IMR-90 (cell line): ENCODE results near the gene ARTN. TPM values are rescaled to one million over a fixed set of nuclear protein-coding genes. Genes with fewer than 3 reads are reported as not detected.

Experiments used
- ATAC-seq: fragments of 200-7000 bp; cut with Tn5 transposase; 2 replicates; pipeline ENCODE4 v1.9.1; 2020; ENCODE audit warnings: low read depth, mild to moderate bottlenecking, moderate library complexity
- BruUV-seq: library from RNA; stranded (reverse); fragments of 400-500 nt; replicated peaks from 2 replicates; lab custom pipeline; 2021; lab: Mats Ljungman, UMichigan
- CTCF ChIA-PET: fragments of 300-600 bp; formaldehyde crosslinking; extraction: SDS; loops from one replicate; lab custom pipeline; 2021; ENCODE audit warnings: antibody characterized with exemption; lab: Yijun Ruan, JAX
- POLR2A ChIA-PET: fragments of 300-600 bp; sonication (Branson Sonifier 250); formaldehyde crosslinking; loops from one replicate; lab custom pipeline; 2022; ENCODE audit warnings: antibody characterized with exemption; ENCODE audit not compliant: unreplicated experiment; lab: Charles Lee
- DNase-seq: peaks from one replicate; pipeline ENCODE4 v3.0.0; 2013
- H2AFZ ChIP-seq: replicated peaks from 2 replicates; pipeline ENCODE3; 2013; ENCODE audit warnings: low read length, mild to moderate bottlenecking; ENCODE audit not compliant: poor library complexity
- H2AK5ac ChIP-seq: 2 replicates; pipeline ENCODE4 v1.6.1; 2013; ENCODE audit warnings: low read depth, low read length, inconsistent platforms
- H2AK9ac ChIP-seq: replicated peaks from 2 replicates; pipeline ENCODE3; 2013; ENCODE audit warnings: mild to moderate bottlenecking, low read depth, low read length, moderate library complexity; ENCODE audit not compliant: poor library complexity
- H2BK120ac ChIP-seq: 2 replicates; pipeline ENCODE4 v1.6.1; 2013; ENCODE audit warnings: low read depth, low read length, inconsistent platforms
- H2BK15ac ChIP-seq: 3 replicates; pipeline ENCODE4 v1.6.1; 2013; ENCODE audit warnings: low read depth, low read length, inconsistent platforms
- H2BK20ac ChIP-seq: 2 replicates; pipeline ENCODE4 v1.6.1; 2013; ENCODE audit warnings: low read depth, mild to moderate bottlenecking, inconsistent platforms, low read length, moderate library complexity
- H2BK5ac ChIP-seq: 2 replicates; pipeline ENCODE4 v1.6.1; 2013; ENCODE audit warnings: mild to moderate bottlenecking, low read depth, low read length, inconsistent platforms; ENCODE audit not compliant: poor library complexity, severe bottlenecking
- H3K14ac ChIP-seq: replicated peaks from 2 replicates; pipeline ENCODE4 v1.6.1; 2013; ENCODE audit warnings: low read depth, low read length, inconsistent platforms
- H3K18ac ChIP-seq: 2 replicates; pipeline ENCODE4 v1.6.1; 2013; ENCODE audit warnings: low read depth, low read length, control low read depth
- H3K23ac ChIP-seq: 2 replicates; pipeline ENCODE4 v1.6.1; 2013; ENCODE audit warnings: low read depth, low read length, inconsistent platforms
- H3K27ac ChIP-seq: 2 replicates; pipeline ENCODE4 v1.5.1; 2013; ENCODE audit warnings: mild to moderate bottlenecking, control low read depth, low read length; ENCODE audit not compliant: insufficient read depth
- H3K27me3 ChIP-seq: 2 replicates; pipeline ENCODE4 v1.6.1; 2013; ENCODE audit warnings: low read length; ENCODE audit not compliant: control insufficient read depth, insufficient read depth
- H3K36me3 ChIP-seq: 2 replicates; pipeline ENCODE4 v1.6.1; 2013; ENCODE audit warnings: low read length, mixed read lengths; ENCODE audit not compliant: control insufficient read depth, insufficient read depth
- H3K4ac ChIP-seq: 2 replicates; pipeline ENCODE4 v1.6.1; 2013; ENCODE audit warnings: low read depth, low read length, inconsistent platforms
- H3K4me1 ChIP-seq: 2 replicates; pipeline ENCODE4 v1.6.1; 2013; ENCODE audit warnings: low read length, mixed read lengths; ENCODE audit not compliant: control insufficient read depth, insufficient read depth
- H3K4me2 ChIP-seq: 2 replicates; pipeline ENCODE4 v1.6.1; 2013; ENCODE audit warnings: low read depth, mild to moderate bottlenecking, control low read depth, low read length, moderate library complexity
- H3K4me3 ChIP-seq: 2 replicates; pipeline ENCODE4 v1.5.1; 2013; ENCODE audit warnings: low read depth, mild to moderate bottlenecking, control low read depth, low read length, moderate library complexity; ENCODE audit not compliant: insufficient read depth
- H3K56ac ChIP-seq: 2 replicates; pipeline ENCODE4 v1.6.1; 2013; ENCODE audit warnings: low read length, inconsistent platforms; ENCODE audit not compliant: insufficient read depth; ENCODE audit errors: extremely low read depth
- H3K79me1 ChIP-seq, 2 experiments: 2 replicates each; pipeline ENCODE4 v1.6.1; 2013; ENCODE audit warnings: low read length in 2 of 2, inconsistent platforms in 1 of 2, low read depth in 1 of 2
- H3K9ac ChIP-seq: 2 replicates; pipeline ENCODE4 v1.6.1; 2013; ENCODE audit warnings: low read depth, low read length, control low read depth
- H3K9me1 ChIP-seq: 2 replicates; pipeline ENCODE4 v1.6.1; 2013; ENCODE audit warnings: low read length, inconsistent platforms; ENCODE audit not compliant: insufficient read depth
- H3K9me3 ChIP-seq: 2 replicates; pipeline ENCODE4 v1.6.1; 2013; ENCODE audit warnings: low read length; ENCODE audit not compliant: control insufficient read depth, insufficient read depth
- H4K20me1 ChIP-seq: 2 replicates; pipeline ENCODE4 v1.6.1; 2013; ENCODE audit warnings: low read length, inconsistent platforms; ENCODE audit not compliant: insufficient read depth
- H4K5ac ChIP-seq: 2 replicates; pipeline ENCODE4 v1.6.1; 2013; ENCODE audit warnings: mild to moderate bottlenecking, low read depth, low read length, control low read depth
- H4K8ac ChIP-seq, 2 experiments: 2 replicates each; pipeline ENCODE4 v1.6.1; 2013; ENCODE audit warnings: low read depth in 2 of 2, low read length in 2 of 2, control low read depth in 1 of 2, inconsistent platforms in 1 of 2
- H4K91ac ChIP-seq: 2 replicates; pipeline ENCODE4 v1.6.1; 2013; ENCODE audit warnings: low read depth, low read length, inconsistent platforms; ENCODE audit not compliant: insufficient read depth
- BHLHE40 ChIP-seq: fragments of 150-350 bp; IDR thresholded peaks from 2 replicates; pipeline ENCODE4 v1.6.1; 2016; ENCODE audit warnings: mild to moderate bottlenecking, low read depth, low read length
- CHD1 ChIP-seq: IDR thresholded peaks from 2 replicates; pipeline ENCODE4 v1.6.1; 2012; ENCODE audit warnings: low read depth, low read length, improper control_type of control experiment
- CTCF ChIP-seq: conservative IDR thresholded peaks from 2 replicates; pipeline ENCODE4 v1.5.1; 2012; ENCODE audit warnings: mild to moderate bottlenecking, low read depth, low read length, improper control_type of control experiment
- WGBS, 2 experiments: methylation state at CpG; one replicate each; pipeline versions ENCODE4 v1.1.5 to v1.1.7; 2013; ENCODE audit warnings: missing lambda C conversion rate in 2 of 2; ENCODE audit not compliant: insufficient read length in 1 of 2; ENCODE audit errors: extremely low coverage in 2 of 2; 5-methylcytosine and 5-hydroxymethylcytosine counted together
- dilution Hi-C: fragments of 300-500 bp; cut with HindIII; formaldehyde crosslinking; loops from one replicate; pipeline ENCODE4 v1.14.3; 2018; ENCODE audit warnings: low sequenced_read_pairs; ENCODE audit not compliant: unreplicated experiment
- in situ Hi-C: fragments of 300-500 bp; cut with MboI; formaldehyde crosslinking; loops from 3 replicates; pipeline ENCODE4 v1.14.3; 2019; ENCODE audit warnings: low sequenced_read_pairs, inconsistent platforms, mixed read lengths
- intact Hi-C: fragments of 100-400 bp; cut with micrococcal nuclease; formaldehyde crosslinking; loops from 2 replicates; pipeline ENCODE4 v1.10.0; 2022
- polyA plus RNA-seq, 3 experiments: library from polyadenylated mRNA; depleted of rRNA; stranded (reverse); fragments of >200 nt; gene quantifications; 2 replicates each; pipeline ENCODE4 v1.2.3, GENCODE V29; 2012; ENCODE audit warnings: low replicate concordance in 1 of 3
- total RNA-seq: library from RNA; depleted of rRNA; stranded (reverse); fragments of >200 nt; gene quantifications from 2 replicates; pipeline ENCODE4 v1.2.3, GENCODE V29; 2012
- TF ChIP-seq, protein P1 (sequence below): fragments of 150-350 bp; IDR thresholded peaks from 2 replicates; pipeline ENCODE4 v1.6.1; 2017; ENCODE audit warnings: mild to moderate bottlenecking, antibody characterized with exemption, low read length, low read depth

Gene ARTN
- total and polyA plus RNA-seq, 2 of the 4 experiments (the other 2 are of a cell fraction): 0.29 TPM; not detected in 1

DNA sequence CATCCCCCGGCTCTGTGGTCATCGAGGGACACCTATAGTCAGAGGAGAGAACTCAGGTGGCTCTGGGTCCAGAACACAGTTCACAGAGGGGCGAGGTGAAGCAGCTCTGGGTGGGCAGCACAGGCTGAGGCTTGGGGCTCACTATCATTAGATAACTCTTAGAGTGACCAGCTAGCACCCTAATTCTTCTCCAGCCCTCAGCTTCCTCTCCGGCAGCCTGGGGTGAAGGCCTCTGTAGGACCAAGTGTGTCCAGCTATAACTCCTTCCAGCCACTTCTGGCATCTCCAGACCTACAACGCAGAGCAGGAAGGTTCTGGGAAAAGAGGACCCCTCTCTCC lies 1.4 kb downstream of the ARTN start:
- Histone ChIP-seq H3K4me2 (no peak overlapping the region), H2BK20ac (no peak overlapping the region), H3K23ac (no peak overlapping the region), H2AFZ (peak overlapping the region; percentile 27), H4K8ac (no peak overlapping the region), H3K9ac (no peak overlapping the region), H3K4me1 (peaks cover 10% of the 10 kb centered on the region), H4K20me1 (peaks cover 3% of the 10 kb centered on the region; the same call in 1 of the 2 replicates), H3K9me3 (no peaks in the 10 kb centered on the region), H3K36me3 (peaks cover 3% of the 10 kb centered on the region; the same call in 1 of the 2 replicates), H2AK9ac (no peak overlapping the region), H3K27me3 (no peaks in the 10 kb centered on the region; the same call in 1 of the 2 replicates), H2BK5ac (no peak overlapping the region), H4K91ac (no peak overlapping the region), H2BK120ac (no peak overlapping the region), H3K14ac (no peak overlapping the region), H4K5ac (no peak overlapping the region), H2AK5ac (no peak overlapping the region; the same call in 1 of the 2 replicates), H3K18ac (no peak overlapping the region), H3K4ac (no peak overlapping the region), H3K9me1 (peaks cover 6% of the 10 kb centered on the region), H3K56ac (no peak overlapping the region), H3K79me1 (peaks cover 0 to 8% of the 10 kb centered on the region in 2 experiments; a peak in 1 of 4 replicates), H2BK15ac (no peak overlapping the region), H3K27ac (no peak overlapping the region), H3K4me3 (no peak overlapping the region)
- POLR2A ChIA-PET: no interaction called here
- CTCF ChIA-PET: interaction anchor here (0.5 to 5.6 kb wide), 27 partner anchors 8 to 408 kb away, joined by 3 to 149 read pairs (median 4); partner anchors contain the start of genes IPO13 and PTPRF
- intact Hi-C loops: loop anchor here (1.0 to 5.0 kb wide), 4 partner anchors 83 to 406 kb away; no protein-coding TSS in a partner anchor
- BruUV-seq: no TSS peak
- WGBS, 2 experiments: no CpG with 5 or more reads among the region's 5 CpGs
- in situ Hi-C loops: loop anchor here (5.0 kb wide), 1 partner anchor 163 kb away; no protein-coding TSS in a partner anchor
- DNase-seq (no peak), ATAC-seq (no peak)
- no peak for TF ChIP-seq CHD1
- TF ChIP-seq BHLHE40: no peak
- TF ChIP-seq, protein P1, sequence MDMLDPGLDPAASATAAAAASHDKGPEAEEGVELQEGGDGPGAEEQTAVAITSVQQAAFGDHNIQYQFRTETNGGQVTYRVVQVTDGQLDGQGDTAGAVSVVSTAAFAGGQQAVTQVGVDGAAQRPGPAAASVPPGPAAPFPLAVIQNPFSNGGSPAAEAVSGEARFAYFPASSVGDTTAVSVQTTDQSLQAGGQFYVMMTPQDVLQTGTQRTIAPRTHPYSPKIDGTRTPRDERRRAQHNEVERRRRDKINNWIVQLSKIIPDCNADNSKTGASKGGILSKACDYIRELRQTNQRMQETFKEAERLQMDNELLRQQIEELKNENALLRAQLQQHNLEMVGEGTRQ: no peak
- TF ChIP-seq CTCF: no peak
- dilution Hi-C loops: no loop called here
